Heart left ventricle (tissue), 16 donors: ENCODE results near the gene DMRTB1. TPM values are rescaled to one million over a fixed set of nuclear protein-coding genes. Genes with fewer than 3 reads are reported as not detected.

Source experiments
- ATAC-seq, 4 donors: fragments of 200-7000 bp; cut with Tn5 transposase; one replicate each; pipeline ENCODE4 v1.9.1; 2020 to 2022; ENCODE audit warnings: moderate library complexity in 4 of 4, mild to moderate bottlenecking in 3 of 4, moderate number of reproducible peaks in 1 of 4
- DNase-seq, 5 donors: peaks; one replicate each; pipeline ENCODE4 v3.0.0-alpha.2; 2020
- H3K27ac ChIP-seq, 12 donors: fragments of 200-600 bp; sonication (generic) in 4 of 12; one replicate each; pipeline versions ENCODE4 v1.5.0 to v1.8.0; 2016 to 2022; ENCODE audit warnings: mild to moderate bottlenecking in 2 of 12
- H3K27me3 ChIP-seq, 9 donors: fragments of 200-600 bp; sonication (generic) in 2 of 9; one replicate each; pipeline versions ENCODE4 v1.5.1 to v1.8.0; 2016 to 2022; ENCODE audit warnings: mild to moderate bottlenecking in 3 of 9
- H3K36me3 ChIP-seq, 9 donors: fragments of 200-600 bp; sonication (generic) in 2 of 9; one replicate each; pipeline versions ENCODE4 v1.5.0 to v1.8.0; 2018 to 2022; ENCODE audit warnings: mild to moderate bottlenecking in 2 of 9
- H3K4me1 ChIP-seq, 12 donors: fragments of 200-600 bp; sonication (generic) in 4 of 12; one replicate each; pipeline versions ENCODE4 v1.5.0 to v1.8.0; 2016 to 2022; ENCODE audit warnings: mild to moderate bottlenecking in 3 of 12
- H3K4me3 ChIP-seq, 12 donors: fragments of 200-600 bp; sonication (generic) in 4 of 12; one replicate each; pipeline versions ENCODE4 v1.5.0 to v1.8.0; 2017 to 2022; ENCODE audit warnings: mild to moderate bottlenecking in 9 of 12, moderate library complexity in 4 of 12
- H3K9me3 ChIP-seq, 12 donors: fragments of 200-600 bp; sonication (generic) in 4 of 12; one replicate each; pipeline versions ENCODE4 v1.5.0 to v1.8.0; 2016 to 2022; ENCODE audit warnings: mild to moderate bottlenecking in 1 of 12
- CTCF ChIP-seq, 12 donors: fragments of 200-600 bp; sonication (generic) in 4 of 12; IDR thresholded peaks; one replicate each; pipeline versions ENCODE4 v1.5.0 to v1.8.0; 2018 to 2022; ENCODE audit warnings: antibody characterized with exemption in 12 of 12, mild to moderate bottlenecking in 5 of 12
- POLR2A ChIP-seq, 2 donors: fragments of 450-650 bp; IDR thresholded peaks; one replicate each; pipeline ENCODE4 v1.6.1; 2017; ENCODE audit warnings: antibody characterized with exemption in 2 of 2, mild to moderate bottlenecking in 2 of 2, moderate library complexity in 2 of 2
- WGBS, 4 donors: extraction: QIAGEN DNeasy Blood & Tissue Kit in 2 of 4; methylation state at CpG; one replicate each; pipeline versions ENCODE4 v1.1.5 to v1.1.7; 2013 to 2018; 5-methylcytosine and 5-hydroxymethylcytosine counted together
- intact Hi-C, 10 donors: fragments of 100-400 bp; cut with DNase I; formaldehyde crosslinking; loops; one replicate each; pipeline versions ENCODE4 v1.11.1 to v1.14.2; 2022
- long read RNA-seq, 3 donors: library from polyadenylated mRNA; unstranded; transcript quantifications; one replicate each; pipeline ENCODE4 v2.0.0, GENCODE V29; 2020 to 2021
- polyA plus RNA-seq, 2 donors: library from polyadenylated mRNA; stranded (reverse); fragments of 200-250 nt; gene quantifications; one replicate each; pipeline ENCODE4 v1.2.3, GENCODE V29; 2013
- total RNA-seq, 9 donors: library from RNA; depleted of rRNA in 2 of 9; stranded (reverse); fragments of >200 nt in 2 of 9; fragmentation: NEBNext Ultra II Directional in 3 of 9; extraction: Animal tissue kit (Norgen Biotek cat#: 25700) in 3 of 9; gene quantifications; one replicate each; pipeline versions ENCODE4 v1.1.0 to v1.2.4, GENCODE V29; 2016 to 2023
- donor health status: ischemic (EF 13 %, LVEDD 7.1; RV severe dilation, severe dysfunction).
- donor health status: healthy with polysubstance abuse.
- donor health status: DM: no; HTN: yes; CAD: no.
- donor health status: DM: no; HTN: no; CAD: no.
- donor health status: ischemic (EF 25% LVEDD 6.9; RV normal size, moderate dysfunction).
- donor health status: ischemic (EF 25% LVEDD 5.7; RV mildly dilated, moderate dysfunction).
- donor health status: healthy.
- donor health status: DM: yes; HTN: yes; CAD: no.
- donor health status: ischemic (EF 35%, LVEDD 5.7; RV mildly dilated, moderate dysfunction).
- donor health status: nonischemic (EF 11% LVEDD 7.7; RV severe dilation, severe dysfunction).
- donor health status: DM: yes; HTN: yes; CAD: no.
- donor health status: PGD.
- donor health status: ischemic (EF 29% LVEDD 5.4; RV normal size, mild dysfunction).
- donor health status: nonischemic (EF 23%, LVEDD 6.1; RV moderate dilation, normal function).

The DMRTB1 gene
- total RNA-seq (not detected), polyA plus RNA-seq (not detected)
- long read RNA-seq, donor 1 = 0 reads
- long read RNA-seq, donor 2 = 0 reads
- long read RNA-seq, donor 3 = 0 reads

GRCh38 chr1:53459321-53460175, at the start of gene DMRTB1:
Gene DMRTB1 (plus strand): TSS chr1:53459399. CDS start chr1:53459454, 55 bp downstream.
- ATAC-seq (no peak), DNase-seq (no peak)
- WGBS, 4 donors = 87 to 95% (median 92%) methylated on average over 24 to 82 of the region's 82 CpGs
- Histone ChIP-seq H3K4me3 (no peak within 1 kb of the TSS), H3K9me3 (no peaks in the 10 kb centered on the region), H3K36me3 (no peaks in the 10 kb centered on the region), H3K4me1 (no peaks in the 10 kb centered on the region), H3K27ac (no peak within 1 kb of the TSS), H3K27me3 (peaks cover 0 to 12% (median 0%) of the 10 kb centered on the region in 9 donors)
- no peak for TF ChIP-seq CTCF (IDR thresholded peaks at IDR 0.05)
- intact Hi-C loops = loop anchor here in 1 of 10 donors (10.0 kb wide), 1 partner anchor 565 kb away; no protein-coding TSS in a partner anchor

DNA sequence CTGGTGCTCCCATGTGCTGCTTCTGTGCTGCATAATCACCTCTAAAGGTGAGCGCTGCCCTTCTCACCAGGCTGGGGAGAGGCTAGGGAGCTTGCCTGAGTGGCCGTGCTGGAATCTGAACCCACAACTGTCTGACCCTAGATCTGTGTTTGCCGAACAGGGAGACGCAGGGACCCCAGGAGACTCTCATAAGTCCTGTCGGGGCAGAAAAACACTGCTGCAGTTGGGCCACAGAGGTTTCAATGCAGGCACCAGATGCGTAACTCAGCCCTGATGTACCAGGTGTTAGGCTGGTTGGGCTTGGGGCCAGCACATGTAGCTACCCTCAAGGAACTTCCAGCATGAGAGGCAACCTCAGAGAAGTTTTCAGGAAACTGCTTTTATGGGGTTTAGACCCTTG, 49.5 kb upstream of the DMRTB1 start:
- no peak for ATAC-seq
- intact Hi-C loops = loop anchor here in 1 of 10 donors (5.0 kb wide), 1 partner anchor 52 kb away; no protein-coding TSS in a partner anchor
- peaks cover 0 to 11% (median 0%) of the 10 kb centered on the region in 12 donors for H3K4me1 ChIP-seq
- H3K27ac ChIP-seq = no peak overlapping the region
- WGBS, 4 donors = 71 to 80% (median 73%) methylated on average over 2 to 6 of the region's 6 CpGs
- peaks cover 0 to 33% (median 4%) of the 10 kb centered on the region in 9 donors for H3K27me3 ChIP-seq
- DNase-seq = no peak
- TF ChIP-seq POLR2A (IDR thresholded peaks at IDR 0.05) (no peak), CTCF (IDR thresholded peaks at IDR 0.05) (no peak)
- no peaks in the 10 kb centered on the region for H3K9me3 ChIP-seq
- H3K4me3 ChIP-seq = no peak overlapping the region
- H3K36me3 ChIP-seq = no peaks in the 10 kb centered on the region

DNA sequence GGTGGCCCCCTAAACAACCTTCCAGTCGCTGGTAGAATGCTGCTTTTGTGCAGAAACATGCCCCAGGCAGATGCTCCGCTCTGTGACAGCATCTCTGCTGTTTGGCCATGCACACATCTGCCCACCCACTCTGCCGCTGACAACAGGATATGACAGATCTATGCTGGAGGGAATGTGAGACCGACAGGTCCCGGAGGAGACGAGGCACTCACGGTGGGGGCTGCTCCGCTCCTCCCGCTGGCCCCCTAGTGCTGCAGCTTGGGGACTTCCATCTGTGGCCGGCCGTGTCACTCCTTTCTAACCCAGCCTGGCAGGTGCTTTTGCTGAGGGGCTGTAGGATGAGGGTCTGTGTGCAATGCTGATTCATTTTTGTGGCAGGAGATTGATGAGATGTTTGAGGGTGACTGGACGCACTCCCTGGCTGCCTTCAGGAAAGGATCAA, 49.1 kb upstream of the DMRTB1 start:
- TF ChIP-seq POLR2A (IDR thresholded peaks at IDR 0.05) = no peak
- TF ChIP-seq CTCF (IDR thresholded peaks at IDR 0.05) = no peak
- 27 to 42% (median 36%) methylated on average over 12 of the region's 12 CpGs for WGBS, 4 donors

GRCh38 chr1:53410701-53411100, 48.5 kb upstream of the DMRTB1 start:
- DNase-seq (no peak), ATAC-seq (no peak)
- H3K27me3 ChIP-seq = peaks cover 0 to 33% (median 4%) of the 10 kb centered on the region in 9 donors

More for the DNA sequence above, 49.1 kb upstream of the DMRTB1 start:
- peaks cover 0 to 33% (median 4%) of the 10 kb centered on the region in 9 donors for H3K27me3 ChIP-seq
- H3K27ac ChIP-seq = no peak overlapping the region
- no peak overlapping the region for H3K4me3 ChIP-seq
- intact Hi-C loops = no loop called here
- H3K9me3 ChIP-seq = no peaks in the 10 kb centered on the region
- DNase-seq (no peak), ATAC-seq (no peak)
- no peaks in the 10 kb centered on the region for H3K36me3 ChIP-seq
- H3K4me1 ChIP-seq = peaks cover 0 to 11% (median 0%) of the 10 kb centered on the region in 12 donors

More at GRCh38 chr1:53410701-53411100, 48.5 kb upstream of the DMRTB1 start:
- WGBS, 4 donors = 81 to 87% (median 84%) methylated on average over 8 of the region's 8 CpGs
- TF ChIP-seq POLR2A (IDR thresholded peaks at IDR 0.05) = no peak
- no peak for TF ChIP-seq CTCF (IDR thresholded peaks at IDR 0.05)
- intact Hi-C loops = no loop called here
- Histone ChIP-seq H3K4me3 (no peak overlapping the region), H3K36me3 (no peaks in the 10 kb centered on the region), H3K9me3 (no peaks in the 10 kb centered on the region), H3K27ac (no peak overlapping the region), H3K4me1 (peaks cover 0 to 11% (median 0%) of the 10 kb centered on the region in 12 donors)
